ENCODE measurements around the gene HELB.

Gene HELB

GRCh38 chr12:66323017-66323416 lies 20.7 kb downstream of the HELB start:
- POLR2A ChIA-PET = no interaction called here
- no peak for DNase-seq (ENCODE audit: extremely low spot score)

GRCh38 chr12:66329941-66330340 lies 27.6 kb downstream of the HELB start:
- ChIA-PET CTCF (interaction anchor here (1.1 to 2.4 kb wide), 2 partner anchors 11 to 18 kb away, joined by 3 to 6 read pairs; no protein-coding TSS in a partner anchor), POLR2A (no interaction called here)

More at GRCh38 chr12:66323017-66323416, 20.7 kb downstream of the HELB start:
- CTCF ChIA-PET = no interaction called here
- no peak for TF ChIP-seq CTCF (IDR thresholded peaks at IDR 0.05; ENCODE audit: control extremely low read depth, extremely low read depth, low read depth, missing control alignments)

GRCh38 chr12:66331016-66331415 lies 28.7 kb downstream of the HELB start:
- CTCF ChIA-PET = interaction anchor here (1.4 kb wide), 1 partner anchor 15 kb away, joined by 3 read pairs; no protein-coding TSS in a partner anchor
- no peak for TF ChIP-seq CTCF (IDR thresholded peaks at IDR 0.05; ENCODE audit: control extremely low read depth, extremely low read depth, low read depth, missing control alignments)

More at GRCh38 chr12:66329941-66330340, 27.6 kb downstream of the HELB start:
- TF ChIP-seq CTCF (IDR thresholded peaks at IDR 0.05; ENCODE audit: control extremely low read depth, extremely low read depth, low read depth, missing control alignments) = no peak
- no peak for DNase-seq (ENCODE audit: extremely low spot score)

GRCh38 chr12:66331814-66332213 lies 29.5 kb downstream of the HELB start:
- TF ChIP-seq CTCF (IDR thresholded peaks at IDR 0.05; ENCODE audit: control extremely low read depth, extremely low read depth, low read depth, missing control alignments) = no peak
- no peak for DNase-seq (ENCODE audit: extremely low spot score)
- CTCF ChIA-PET = interaction anchor here (1.4 kb wide), 1 partner anchor 16 kb away, joined by 3 read pairs; no protein-coding TSS in a partner anchor
- POLR2A ChIA-PET = no interaction called here

More at GRCh38 chr12:66331016-66331415, 28.7 kb downstream of the HELB start:
- DNase-seq (ENCODE audit: extremely low spot score) = no peak
- POLR2A ChIA-PET = no interaction called here

- ChIA-PET POLR2A (no interaction called here), CTCF (interaction anchor here (1.1 kb wide), 1 partner anchor 17 kb away, joined by 3 read pairs; no protein-coding TSS in a partner anchor)
- DNase-seq (ENCODE audit: extremely low spot score) = no peak
- no peak for TF ChIP-seq CTCF (IDR thresholded peaks at IDR 0.05; ENCODE audit: control extremely low read depth, extremely low read depth, low read depth, missing control alignments)
Measured at GRCh38 chr12:66335746-66336145, 33.5 kb downstream of the HELB start.

- DNase-seq (ENCODE audit: extremely low spot score) = no peak
- TF ChIP-seq CTCF (IDR thresholded peaks at IDR 0.05; ENCODE audit: control extremely low read depth, extremely low read depth, low read depth, missing control alignments) = no peak
- ChIA-PET POLR2A (no interaction called here), CTCF (no interaction called here)
Measured at GRCh38 chr12:66337381-66338010, 35.2 kb downstream of the HELB start.

All from GM10248 (cell line).